Fibroblast of skin of right quadriceps (primary cell): Measurements from ENCODE around the gene AUTS2.

Experiments
- DNase-seq: peaks from one replicate; pipeline ENCODE4 v3.0.0-alpha.2; 2013

AUTS2 gene

DNA sequence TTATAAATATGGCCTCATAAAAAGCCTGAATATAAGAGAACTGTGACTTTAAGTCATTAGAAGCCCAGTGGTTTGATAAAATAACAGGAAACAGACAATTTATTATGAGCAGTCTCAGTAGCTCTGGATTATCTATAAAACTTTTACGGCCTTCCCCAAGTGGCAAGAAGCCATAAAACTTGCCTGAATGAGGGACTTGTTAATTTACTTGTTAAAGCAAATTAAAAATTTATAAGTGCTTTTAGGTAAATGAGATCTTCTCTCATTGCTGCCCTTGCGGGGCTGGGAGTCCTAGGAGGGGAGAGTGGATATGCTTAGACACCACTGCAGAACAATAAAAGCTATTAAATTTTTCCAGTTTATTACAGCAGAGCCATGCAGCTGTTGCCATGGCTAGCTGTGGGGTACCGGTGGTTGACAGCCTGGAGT, 499.9 kb downstream of the AUTS2 start:
- DNase-seq = no peak

DNA sequence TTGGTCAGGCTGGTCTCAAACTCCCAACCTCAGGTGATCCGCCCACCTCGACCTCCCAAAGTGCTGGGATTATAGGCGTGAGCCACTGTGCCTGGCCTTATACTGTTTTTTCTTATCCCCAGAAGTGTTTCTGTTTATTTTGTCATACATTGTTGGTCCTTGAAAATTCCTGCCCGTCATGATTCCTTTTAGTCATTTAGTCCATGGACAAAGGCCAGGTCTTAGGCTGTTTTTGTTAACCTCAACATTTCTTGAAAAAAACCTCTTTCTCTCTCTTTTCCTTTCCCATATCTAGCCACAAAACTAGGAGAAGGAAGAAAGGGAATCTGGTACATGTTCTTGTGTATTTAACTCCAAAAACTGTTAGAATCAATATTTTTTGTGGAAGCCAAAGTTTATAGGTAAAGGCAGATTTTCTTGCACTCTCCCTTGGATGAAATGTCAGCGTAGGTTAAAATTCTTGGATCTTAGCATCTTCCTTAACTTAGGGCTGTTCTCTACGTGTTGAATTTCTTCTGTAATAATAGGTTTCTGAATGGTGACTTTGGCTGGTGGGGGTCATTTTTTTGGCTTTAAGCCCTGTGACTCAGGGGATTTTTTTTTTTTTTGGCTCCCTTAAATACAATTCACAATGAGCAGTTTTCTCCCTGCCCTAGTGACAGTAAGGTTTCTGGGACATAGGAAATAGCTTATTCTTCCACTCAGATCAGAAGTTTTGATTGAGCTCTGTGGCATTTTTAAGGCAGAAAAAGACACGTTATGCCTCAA, 500.8 kb downstream of the AUTS2 start:
- no peak for DNase-seq

- DNase-seq = peak; percentile 88
These were observed 506.0 kb downstream of the AUTS2 start for GRCh38 chr7:70104243-70104642.

DNA sequence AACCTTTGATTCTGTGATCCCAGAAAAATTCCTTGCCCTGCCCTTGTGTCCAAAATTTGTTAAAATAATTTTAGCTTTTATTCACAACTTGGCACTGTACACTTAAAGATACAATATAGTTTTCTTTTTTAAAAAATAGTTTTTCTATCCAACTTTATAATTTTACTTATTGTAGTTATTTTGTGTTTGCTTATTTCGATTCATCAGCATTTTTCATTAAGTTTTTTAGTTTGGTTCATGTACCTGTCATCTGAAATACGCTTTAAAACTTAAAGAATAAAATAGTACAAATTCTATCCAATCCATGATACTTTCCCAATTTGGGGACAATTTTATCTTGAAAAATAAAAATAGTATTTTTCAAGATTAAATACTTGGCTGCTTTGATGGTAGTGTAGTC, 514.8 kb downstream of the AUTS2 start:
- DNase-seq = no peak

DNA sequence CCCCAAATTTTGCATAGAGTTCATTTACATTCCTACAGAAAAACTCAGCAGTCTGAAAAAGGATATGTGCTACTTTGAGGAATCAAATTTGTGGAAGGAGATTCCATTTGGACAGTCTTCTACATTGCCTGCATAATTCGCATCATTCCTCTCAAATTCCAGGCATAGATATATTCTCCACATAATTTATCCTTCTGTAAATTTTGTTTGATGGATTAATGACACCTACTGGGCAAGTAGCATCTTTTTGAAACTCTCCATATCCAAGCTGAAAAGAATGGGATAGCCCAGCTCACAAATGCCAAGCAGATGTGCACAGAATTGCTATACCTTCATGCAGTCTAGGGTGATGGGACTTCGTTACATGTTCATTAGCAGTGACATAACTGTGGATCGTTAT, 515.3 kb downstream of the AUTS2 start:
- DNase-seq = peak; percentile 67

GRCh38 chr7:70114806-70115205, 516.5 kb downstream of the AUTS2 start:
- peak; percentile 48 for DNase-seq

DNA sequence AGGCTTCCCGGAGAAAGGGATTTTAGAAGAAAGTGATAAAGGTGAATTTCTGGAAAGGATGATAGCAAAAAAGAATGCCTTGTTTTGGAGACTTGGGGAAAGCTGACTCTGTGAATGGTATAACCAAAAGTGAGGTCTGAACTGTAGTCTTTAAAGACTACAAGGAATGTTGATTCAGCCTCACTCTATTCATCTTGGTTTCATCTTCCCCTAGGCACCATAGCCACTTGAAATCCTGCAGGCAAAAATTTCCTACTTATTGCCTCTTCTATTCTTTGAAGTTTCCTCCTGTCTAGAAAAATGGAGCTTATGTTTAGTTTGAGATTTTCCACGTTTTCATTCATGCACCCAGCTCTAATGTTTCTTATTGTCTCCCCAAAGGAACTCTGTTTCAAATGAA, 518.0 kb downstream of the AUTS2 start:
- DNase-seq = no peak

DNA sequence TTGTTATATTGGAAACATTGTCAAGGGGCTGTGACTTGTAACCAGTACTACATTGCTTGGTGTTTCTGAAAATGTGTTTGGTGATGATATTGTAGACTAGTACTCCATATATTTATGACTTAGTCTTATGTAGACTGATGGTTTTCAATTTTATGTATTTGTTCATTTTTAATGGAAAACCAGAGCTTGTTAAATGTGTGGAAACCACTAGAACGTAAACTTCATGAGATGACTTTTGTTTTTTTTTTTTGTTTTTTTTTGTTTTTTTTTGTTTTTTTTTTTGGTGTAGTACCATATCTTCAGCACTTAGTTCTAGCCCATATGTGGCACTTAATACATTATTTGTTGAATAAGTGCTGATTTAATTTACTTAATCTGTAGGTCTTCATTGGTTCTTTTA, 518.6 kb downstream of the AUTS2 start:
- DNase-seq = no peak

- DNase-seq = no peak
These were observed 522.6 kb downstream of the AUTS2 start for GRCh38 chr7:70120851-70121250.

- peak; percentile 21 for DNase-seq
These were observed 533.5 kb downstream of the AUTS2 start for GRCh38 chr7:70131817-70132216.

- no peak for DNase-seq
These were observed 534.1 kb downstream of the AUTS2 start for GRCh38 chr7:70132226-70132851.

- peak; percentile 15 for DNase-seq
These were observed 534.8 kb downstream of the AUTS2 start for GRCh38 chr7:70132852-70133690.

- peak; percentile 88 for DNase-seq
These were observed 535.9 kb downstream of the AUTS2 start for GRCh38 chr7:70134029-70134770.

- no peak for DNase-seq
These were observed 537.4 kb downstream of the AUTS2 start for GRCh38 chr7:70135656-70136055.

DNA sequence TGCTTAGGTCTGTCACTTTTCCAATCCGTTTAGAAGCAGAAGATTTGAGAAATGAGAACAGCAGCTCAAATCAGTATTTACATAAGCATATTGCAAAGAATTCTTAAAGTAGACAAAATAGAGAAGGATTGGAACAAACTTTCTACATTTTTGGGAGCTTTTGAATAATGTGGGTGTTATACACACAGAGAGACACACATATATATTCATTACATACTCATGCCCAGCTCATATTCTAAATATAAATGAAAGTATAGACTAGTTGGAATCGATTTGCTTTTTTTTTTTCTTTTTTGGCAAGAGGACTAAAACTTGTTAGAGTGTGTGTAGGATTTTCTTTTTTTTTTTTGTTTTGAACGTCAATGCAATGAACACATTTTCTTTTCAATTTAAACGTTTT, 538.9 kb downstream of the AUTS2 start:
- DNase-seq = no peak

- DNase-seq = peak; percentile 24
These were observed 544.1 kb downstream of the AUTS2 start for GRCh38 chr7:70142247-70142932.

DNA sequence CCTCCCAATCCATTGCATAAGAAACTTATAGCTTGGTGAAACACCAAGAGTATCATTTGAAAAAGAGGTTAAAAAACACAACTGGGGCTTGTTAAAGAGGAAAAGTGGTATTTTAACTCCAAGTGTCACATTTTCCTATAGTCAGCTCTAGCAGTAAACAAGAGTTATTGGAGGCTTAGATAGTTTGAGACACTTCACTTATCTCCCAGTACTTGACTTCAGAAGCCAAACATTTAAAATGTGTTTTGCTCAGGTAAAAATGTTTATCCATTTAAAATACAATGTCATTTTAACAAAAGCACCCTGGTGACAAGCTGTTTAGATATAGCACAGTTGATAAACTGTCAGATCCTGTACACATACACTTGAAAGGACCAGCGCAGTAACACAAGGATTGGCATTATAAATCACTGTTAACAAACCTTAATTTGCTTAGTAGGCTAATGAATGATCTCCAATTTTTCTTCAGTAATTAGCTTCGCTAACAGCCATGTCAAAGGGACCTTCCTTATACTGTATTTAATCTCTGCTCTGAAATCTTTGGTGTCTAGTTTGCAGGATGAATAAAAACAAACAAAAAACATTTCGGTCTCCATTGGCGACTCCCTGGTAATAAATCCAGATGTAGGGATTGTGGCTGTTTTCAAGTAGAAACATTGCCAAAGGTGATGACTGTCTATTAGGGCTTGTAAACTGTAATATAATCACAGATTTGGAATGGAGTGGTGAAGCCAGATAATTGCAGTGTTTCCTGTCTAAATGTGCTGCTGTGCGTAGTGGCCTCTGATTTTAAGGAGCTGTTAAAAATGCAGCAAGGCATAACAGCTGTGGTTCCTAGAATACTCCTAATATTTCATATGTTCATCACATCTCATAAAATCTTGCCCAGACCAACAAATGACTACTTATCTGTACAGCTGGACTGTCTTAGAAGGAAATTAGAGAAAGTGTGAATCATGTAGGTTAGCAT, 545.1 kb downstream of the AUTS2 start:
- peak; percentile 93 for DNase-seq

- DNase-seq = no peak
These were observed 550.7 kb downstream of the AUTS2 start for GRCh38 chr7:70148997-70149396.

DNA sequence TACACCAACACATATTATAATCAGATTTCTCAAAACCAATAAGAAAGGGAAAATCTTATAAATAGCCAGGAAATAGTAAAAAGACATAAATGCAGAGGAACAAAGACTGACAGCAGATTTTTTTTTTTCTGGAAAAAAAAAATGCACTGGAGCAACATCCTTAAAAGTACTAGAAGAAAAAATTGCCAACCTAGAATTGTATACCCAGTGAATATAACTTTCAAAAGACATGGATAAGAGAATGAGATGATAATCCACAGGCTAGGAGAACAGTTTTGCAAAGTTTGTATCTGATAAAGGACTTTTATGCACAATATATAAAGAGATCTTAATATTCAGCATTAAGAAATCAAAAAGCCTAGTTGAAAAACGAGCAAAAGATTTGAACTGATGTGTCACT, 554.0 kb downstream of the AUTS2 start:
- DNase-seq = no peak

GRCh38 chr7:70153933-70154332, 555.7 kb downstream of the AUTS2 start:
- no peak for DNase-seq

GRCh38 chr7:70154521-70155180, 556.4 kb downstream of the AUTS2 start:
- DNase-seq = no peak
